Trophoblast cell (in vitro differentiated cells and primary cell): ENCODE results near the gene G6PD.
A peak's percentile ranks its signal among the peaks of the same experiment; 100 is the strongest.

ENCODE experiments used
- DNase-seq, 2 donors: peaks; one replicate each; pipeline ENCODE4 v3.0.0-alpha.2; 2016
- H2AFZ ChIP-seq: 2 replicates; pipeline ENCODE4 v1.6.1; 2013; ENCODE audit warnings: low read length, moderate library complexity, mild to moderate bottlenecking; ENCODE audit not compliant: insufficient read depth, poor library complexity
- H2AK5ac ChIP-seq: 2 replicates; pipeline ENCODE4 v1.6.1; 2013; ENCODE audit warnings: mild to moderate bottlenecking, low read length
- H2BK120ac ChIP-seq: 2 replicates; pipeline ENCODE4 v1.6.1; 2013; ENCODE audit warnings: low read length, mild to moderate bottlenecking, moderate library complexity; ENCODE audit not compliant: insufficient read depth, poor library complexity
- H2BK12ac ChIP-seq: 2 replicates; pipeline ENCODE4 v1.6.1; 2013; ENCODE audit warnings: mild to moderate bottlenecking, low read length, moderate library complexity
- H2BK5ac ChIP-seq: 2 replicates; pipeline ENCODE4 v1.6.1; 2013; ENCODE audit warnings: low read length, low read depth, moderate library complexity, mild to moderate bottlenecking; ENCODE audit not compliant: poor library complexity
- H3K14ac ChIP-seq: 2 replicates; pipeline ENCODE4 v1.6.1; 2013; ENCODE audit warnings: mild to moderate bottlenecking, low read length
- H3K18ac ChIP-seq: 2 replicates; pipeline ENCODE4 v1.6.1; 2013; ENCODE audit warnings: mild to moderate bottlenecking, low read length
- H3K23ac ChIP-seq: 2 replicates; pipeline ENCODE4 v1.6.1; 2013; ENCODE audit warnings: low read length
- H3K27ac ChIP-seq: 2 replicates; pipeline ENCODE4 v1.5.1; 2013; ENCODE audit warnings: low read depth, mild to moderate bottlenecking, inconsistent platforms, low read length, moderate library complexity
- H3K27me3 ChIP-seq: 2 replicates; pipeline ENCODE4 v1.6.1; 2013; ENCODE audit warnings: inconsistent platforms, mild to moderate bottlenecking, low read length, moderate library complexity; ENCODE audit not compliant: insufficient read depth
- H3K36me3 ChIP-seq, 2 experiments: 1 replicate in 1 of 2; 2 replicates in 1 of 2; pipeline ENCODE4 v1.6.1; 2013; ENCODE audit warnings: low read length in 2 of 2, mild to moderate bottlenecking in 2 of 2, moderate library complexity in 1 of 2; ENCODE audit not compliant: insufficient read depth in 2 of 2, control insufficient read depth in 1 of 2
- H3K4ac ChIP-seq: 2 replicates; pipeline ENCODE4 v1.6.1; 2013; ENCODE audit warnings: low read depth, mild to moderate bottlenecking, low read length, moderate library complexity
- H3K4me1 ChIP-seq, 2 experiments: 1 replicate in 1 of 2; 2 replicates in 1 of 2; pipeline ENCODE4 v1.6.1; 2013; ENCODE audit warnings: low read length in 2 of 2, mild to moderate bottlenecking in 2 of 2, moderate library complexity in 1 of 2; ENCODE audit not compliant: insufficient read depth in 2 of 2, control insufficient read depth in 1 of 2
- H3K4me2 ChIP-seq: 2 replicates; pipeline ENCODE4 v1.6.1; 2013; ENCODE audit warnings: inconsistent platforms, mild to moderate bottlenecking, low read length, moderate library complexity
- H3K4me3 ChIP-seq: 2 replicates; pipeline ENCODE4 v1.5.1; 2013; ENCODE audit warnings: mild to moderate bottlenecking, low read depth, low read length, inconsistent platforms
- H3K79me1 ChIP-seq: one replicate; pipeline ENCODE4 v1.6.1; 2013; ENCODE audit warnings: low read length
- H3K79me2 ChIP-seq: 2 replicates; pipeline ENCODE4 v1.6.1; 2013; ENCODE audit warnings: low read length, mild to moderate bottlenecking; ENCODE audit not compliant: control insufficient read depth, insufficient read depth, poor library complexity
- H3K9ac ChIP-seq: 2 replicates; pipeline ENCODE4 v1.6.1; 2013; ENCODE audit warnings: mild to moderate bottlenecking, low read length
- H3K9me3 ChIP-seq: 2 replicates; pipeline ENCODE4 v1.6.1; 2013; ENCODE audit warnings: low read depth, mild to moderate bottlenecking, control low read depth, inconsistent platforms, low read length; ENCODE audit not compliant: insufficient read depth
- H4K12ac ChIP-seq: 2 replicates; pipeline ENCODE4 v1.6.1; 2013; ENCODE audit warnings: low read depth, mild to moderate bottlenecking, low read length, moderate library complexity
- H4K8ac ChIP-seq: 2 replicates; pipeline ENCODE4 v1.6.1; 2013; ENCODE audit warnings: low read depth, mild to moderate bottlenecking, low read length, moderate library complexity
- H4K91ac ChIP-seq: one replicate; pipeline ENCODE4 v1.6.1; 2013; ENCODE audit warnings: low read depth, mild to moderate bottlenecking, low read length, moderate library complexity
- WGBS: extraction: QIAGEN DNeasy Blood & Tissue Kit; methylation state at CpG from one replicate; pipeline ENCODE4 v1.1.7; 2013; ENCODE audit warnings: missing lambda C conversion rate; ENCODE audit not compliant: insufficient read length, insufficient coverage; ENCODE audit errors: extremely low coverage; 5-methylcytosine and 5-hydroxymethylcytosine counted together

The G6PD gene

DNA sequence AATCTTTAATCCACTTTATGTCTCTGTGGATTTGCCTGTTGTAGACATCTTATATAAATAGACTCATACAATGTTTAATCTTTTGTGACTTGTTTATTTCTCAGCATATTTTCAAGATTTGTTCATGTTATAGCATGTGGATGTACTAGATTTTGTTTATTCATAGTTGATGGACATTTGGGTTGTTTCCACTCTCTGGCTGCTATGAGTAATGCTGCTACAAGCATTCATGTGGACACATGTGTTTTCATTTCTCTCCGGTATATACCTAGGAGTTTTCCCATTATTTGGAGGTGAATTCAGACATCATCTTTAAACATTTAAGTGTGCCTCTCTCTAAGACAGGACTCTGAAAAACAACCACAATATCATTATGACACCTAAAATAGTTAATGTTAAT is 3.1 kb upstream of the G6PD start:
- no peak overlapping the region for H2BK120ac ChIP-seq
- peak overlapping the region; percentile 35 for H3K4ac ChIP-seq
- no peak overlapping the region for H3K27ac ChIP-seq
- H3K4me2 ChIP-seq, result no peak overlapping the region
- H3K9ac ChIP-seq, result no peak overlapping the region
- H3K14ac ChIP-seq, result no peak overlapping the region
- peaks cover 2% of the 10 kb centered on the region for H3K9me3 ChIP-seq
- peaks cover 4 to 8% of the 10 kb centered on the region in 2 experiments for H3K4me1 ChIP-seq
- peaks cover 16 to 28% of the 10 kb centered on the region in 2 experiments for H3K36me3 ChIP-seq
- H2AFZ ChIP-seq, result no peak overlapping the region
- H3K4me3 ChIP-seq, result no peak overlapping the region
- H3K79me2 ChIP-seq, result peaks cover 8% of the 10 kb centered on the region
- H4K8ac ChIP-seq, result no peak overlapping the region
- H4K12ac ChIP-seq, result no peak overlapping the region
- H3K79me1 ChIP-seq, result peaks cover 9% of the 10 kb centered on the region
- no CpG with 5 or more reads among the region's 1 CpG for WGBS
- no peaks in the 10 kb centered on the region for H3K27me3 ChIP-seq
- H2BK12ac ChIP-seq, result no peak overlapping the region
- no peak overlapping the region for H2AK5ac ChIP-seq
- DNase-seq, result no peak
- H4K91ac ChIP-seq, result no peak overlapping the region
- H3K23ac ChIP-seq, result no peak overlapping the region
- H3K18ac ChIP-seq, result no peak overlapping the region
- no peak overlapping the region for H2BK5ac ChIP-seq

DNA sequence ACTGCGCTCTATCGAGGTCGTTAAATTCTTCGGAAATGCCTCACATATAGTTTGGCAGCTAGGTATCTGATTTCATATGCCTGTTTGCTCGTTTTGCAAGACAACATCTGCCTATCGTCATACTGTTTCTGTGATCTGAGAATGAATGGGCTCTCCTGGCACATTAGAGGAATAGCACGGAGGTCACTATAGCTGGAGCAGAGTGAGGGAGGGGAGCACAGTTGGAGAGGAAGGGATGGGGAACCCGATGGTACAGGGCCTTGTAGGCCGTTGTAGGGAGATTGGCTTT is 1.3 kb upstream of the G6PD start:
- H3K27me3 ChIP-seq, result no peaks in the 10 kb centered on the region
- H3K27ac ChIP-seq, result peak overlapping the region; percentile 98
- H2BK5ac ChIP-seq, result no peak overlapping the region
- peaks cover 8% of the 10 kb centered on the region for H3K79me2 ChIP-seq
- H3K23ac ChIP-seq, result no peak overlapping the region
- H3K4me1 ChIP-seq, result peaks cover 4 to 8% of the 10 kb centered on the region in 2 experiments
- no peak overlapping the region for H3K18ac ChIP-seq
- peaks cover 16 to 18% of the 10 kb centered on the region in 2 experiments for H3K36me3 ChIP-seq
- peak overlapping the region; percentile 87 for H3K4me3 ChIP-seq
- H4K91ac ChIP-seq, result no peak overlapping the region
- no peak overlapping the region for H2AK5ac ChIP-seq
- peaks cover 9% of the 10 kb centered on the region for H3K79me1 ChIP-seq
- peak in 1 of 2 donors; percentile 41 for DNase-seq
- H3K9me3 ChIP-seq, result no peaks in the 10 kb centered on the region
- H4K8ac ChIP-seq, result peak overlapping the region; percentile 88
- peak overlapping the region; percentile 21 for H3K4ac ChIP-seq
- peak overlapping the region; percentile 75 for H3K4me2 ChIP-seq
- no peak overlapping the region for H2BK120ac ChIP-seq
- H4K12ac ChIP-seq, result peak overlapping the region; percentile 40
- H2BK12ac ChIP-seq, result no peak overlapping the region
- WGBS, result no CpG with 5 or more reads among the region's 9 CpGs
- H2AFZ ChIP-seq, result no peak overlapping the region
- peak overlapping the region; percentile 85 for H3K9ac ChIP-seq
- H3K14ac ChIP-seq, result no peak overlapping the region

DNA sequence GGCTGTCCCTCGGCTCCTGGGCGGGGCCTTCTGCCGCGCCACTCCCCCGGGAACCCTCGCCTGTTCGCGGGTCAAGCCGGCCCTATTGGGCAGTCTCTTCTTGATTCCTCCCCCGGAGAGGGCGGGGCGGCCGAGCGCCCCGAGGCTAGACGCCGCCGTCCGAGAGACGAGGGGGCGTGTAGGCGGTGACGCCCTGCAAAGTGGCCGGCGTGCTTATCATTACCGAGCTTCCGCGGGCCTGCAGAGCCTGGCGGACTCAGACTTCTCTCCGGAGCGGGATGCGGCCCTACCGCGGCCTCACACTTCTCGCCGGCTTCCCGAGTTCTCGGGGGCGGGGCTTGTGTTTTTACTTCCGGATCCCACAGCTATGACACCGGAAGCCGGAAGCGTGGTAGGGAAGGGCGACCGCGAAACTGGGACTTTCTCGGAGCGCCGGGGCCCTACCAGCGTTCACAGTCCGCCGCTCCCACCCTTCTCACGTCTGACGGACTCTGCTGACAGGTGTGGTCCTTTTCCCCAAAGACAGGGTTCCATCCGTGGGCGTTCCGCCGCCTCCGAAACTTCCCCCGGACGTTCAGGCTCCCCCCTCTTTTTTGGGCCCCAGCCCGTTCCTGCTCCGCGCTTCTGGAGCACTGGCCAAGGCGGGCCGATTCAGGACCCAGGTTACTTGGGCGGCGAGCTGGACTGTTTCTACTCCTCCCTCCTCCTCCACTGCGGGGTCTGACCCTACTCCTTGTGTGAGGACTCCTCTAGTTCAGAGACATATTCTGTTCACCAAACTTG is 790 bp upstream of the G6PD start, which contains the start of gene IKBKG:
TSS of gene IKBKG (plus strand) at position 376 of the 783 bp plus-strand sequence. CDS start 4,383 bp downstream, outside the sequence.
- H2AK5ac ChIP-seq, result no peak within 1 kb of the TSS
- H4K12ac ChIP-seq, result peak within 1 kb of the TSS; percentile 51
- peak within 1 kb of the TSS; percentile 95 for H3K4me3 ChIP-seq
- no peaks in the 10 kb centered on the region for H3K9me3 ChIP-seq
- peaks cover 9% of the 10 kb centered on the region for H3K79me1 ChIP-seq
- H2BK5ac ChIP-seq, result peak within 1 kb of the TSS; percentile 88
- no peaks in the 10 kb centered on the region for H3K27me3 ChIP-seq
- H3K79me2 ChIP-seq, result peaks cover 8% of the 10 kb centered on the region
- H3K18ac ChIP-seq, result peak within 1 kb of the TSS; percentile 78
- H3K4me2 ChIP-seq, result peak within 1 kb of the TSS; percentile 79
- H3K14ac ChIP-seq, result peak within 1 kb of the TSS; percentile 75
- H3K27ac ChIP-seq, result peak within 1 kb of the TSS; percentile 98
- H3K36me3 ChIP-seq, result peaks cover 17 to 21% of the 10 kb centered on the region in 2 experiments
- peaks cover 5 to 9% of the 10 kb centered on the region in 2 experiments for H3K4me1 ChIP-seq
- H2BK12ac ChIP-seq, result no peak within 1 kb of the TSS
- no peak within 1 kb of the TSS for H2AFZ ChIP-seq
- peak within 1 kb of the TSS; percentile 88 for H4K91ac ChIP-seq
- peak; percentile 79 to 87 for DNase-seq
- H3K4ac ChIP-seq, result peak within 1 kb of the TSS; percentile 35
- H2BK120ac ChIP-seq, result peak within 1 kb of the TSS; percentile 92
- no peak within 1 kb of the TSS for H3K23ac ChIP-seq
- peak within 1 kb of the TSS; percentile 85 for H3K9ac ChIP-seq
- peak within 1 kb of the TSS; percentile 88 for H4K8ac ChIP-seq
- no CpG with 5 or more reads among the region's 69 CpGs for WGBS

DNA sequence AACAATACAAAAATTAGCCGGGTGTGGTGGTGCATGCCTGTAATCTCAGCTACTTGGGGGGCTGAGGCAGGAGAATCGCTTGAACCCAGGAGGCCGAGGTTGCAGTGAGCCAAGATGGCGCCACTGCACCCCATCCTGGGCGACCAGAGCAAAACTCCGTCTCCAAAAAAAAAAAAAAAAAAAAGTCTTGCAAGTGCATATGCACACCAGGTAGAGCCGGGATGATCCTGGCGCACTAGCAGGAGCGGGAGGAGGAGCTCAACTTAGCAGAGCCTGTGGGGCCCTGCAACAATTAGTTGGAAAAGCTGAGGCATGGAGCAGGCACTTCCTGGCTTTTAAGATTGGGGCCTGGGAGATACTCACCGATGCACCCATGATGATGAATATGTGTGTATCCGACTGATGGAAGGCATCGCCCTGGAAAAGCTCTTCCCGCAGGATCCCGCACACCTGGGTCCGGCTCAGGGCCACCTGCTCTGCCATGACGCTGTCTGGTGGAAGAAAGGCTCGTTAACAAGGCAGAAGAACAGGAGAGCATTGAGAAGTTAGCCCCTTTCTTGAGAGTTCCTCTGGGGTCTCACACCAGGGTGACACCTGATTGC is 872 bp downstream of the G6PD start:
- H3K79me2 ChIP-seq, result peaks cover 9% of the 10 kb centered on the region
- H3K4ac ChIP-seq, result no peak overlapping the region
- no peak overlapping the region for H2AK5ac ChIP-seq
- no peak overlapping the region for H4K12ac ChIP-seq
- H3K18ac ChIP-seq, result no peak overlapping the region
- no peak overlapping the region for H3K4me3 ChIP-seq
- H2BK12ac ChIP-seq, result no peak overlapping the region
- H3K36me3 ChIP-seq, result peaks cover 14 to 22% of the 10 kb centered on the region in 2 experiments
- no peak overlapping the region for H3K23ac ChIP-seq
- H2AFZ ChIP-seq, result no peak overlapping the region
- peak overlapping the region; percentile 15 for H3K9ac ChIP-seq
- no peaks in the 10 kb centered on the region for H3K9me3 ChIP-seq
- WGBS, result no CpG with 5 or more reads among the region's 17 CpGs
- H3K27ac ChIP-seq, result no peak overlapping the region
- no peak overlapping the region for H2BK120ac ChIP-seq
- peaks cover 15% of the 10 kb centered on the region for H3K79me1 ChIP-seq
- peak overlapping the region; percentile 70 for H4K91ac ChIP-seq
- DNase-seq, result no peak
- H3K14ac ChIP-seq, result no peak overlapping the region
- no peaks in the 10 kb centered on the region for H3K27me3 ChIP-seq
- no peak overlapping the region for H2BK5ac ChIP-seq
- peaks cover 15 to 23% of the 10 kb centered on the region in 2 experiments for H3K4me1 ChIP-seq
- no peak overlapping the region for H4K8ac ChIP-seq
- H3K4me2 ChIP-seq, result peak overlapping the region; percentile 79
